Measurements from ENCODE around the gene DDX59. TPM values are rescaled to one million over a fixed set of nuclear protein-coding genes. Genes with fewer than 3 reads are reported as not detected.

DDX59 gene
- total RNA-seq, 1 experiment from 2014 or later, result 16.0 TPM

GRCh38 chr1:200652378-200652777 lies 17.3 kb downstream of the DDX59 start:
- Histone ChIP-seq H3K9me2 (ENCODE audit: insufficient read depth) (no peaks in the 10 kb centered on the region), H3K9me3 (ENCODE audit: control insufficient read depth in 1 of 2, insufficient read depth in 1 of 2, low read depth in 1 of 2, low read length in 2 of 2) (no peaks in the 10 kb centered on the region), H3K79me2 (ENCODE audit: insufficient read depth, low read length) (no peaks in the 10 kb centered on the region), H3K9ac (ENCODE audit: low read length) (no peak overlapping the region), H3K36me3 (ENCODE audit: control insufficient read depth in 1 of 2, insufficient read depth in 2 of 2, low read length in 2 of 2) (peaks cover 0 to 5% of the 10 kb centered on the region in 2 experiments; a peak in 2 of 4 replicates), H4K20me1 (ENCODE audit: insufficient read depth) (no peaks in the 10 kb centered on the region), H3K27me3 (ENCODE audit: insufficient read depth, low read length) (no peaks in the 10 kb centered on the region), H3K4me1 (ENCODE audit: control insufficient read depth in 1 of 2, insufficient read depth in 2 of 2, low read length in 2 of 2) (peaks cover 6 to 19% of the 10 kb centered on the region in 2 experiments; a peak in 3 of 4 replicates), H3K27ac (ENCODE audit: low read depth, low read length) (no peak overlapping the region), H3K4me3 (replicated peaks in 1 of 2; ENCODE audit: low read depth in 1 of 2, low read length in 2 of 2) (no peak overlapping the region), H2AFZ (ENCODE audit: low read depth, low read length, poor library complexity, severe bottlenecking) (no peak overlapping the region), H3K4me2 (ENCODE audit: low read length) (no peak overlapping the region)
- ChIA-PET POLR2A (no interaction called here), RAD21 (ENCODE audit: low non-redundant PET in 1 of 2, low total read pairs in 2 of 2, uncharacterized antibody in 2 of 2, unreplicated experiment in 2 of 2) (no interaction called here), CTCF (no interaction called here)
- TF ChIP-seq TCF7L2 (IDR thresholded peaks at IDR 0.05; ENCODE audit: borderline replicate concordance, extremely low read depth, insufficient read depth, insufficient read length) (no peak), YY1 (IDR thresholded peaks at IDR 0.05; ENCODE audit: extremely low read depth, insufficient replicate concordance, low read depth, low read length) (no peak), CTCF (IDR thresholded peaks at IDR 0.05 in 2 of 3, conservative IDR thresholded peaks at IDR 0.05 in 1 of 3; ENCODE audit: borderline replicate concordance in 1 of 3, insufficient read depth in 1 of 3, low read depth in 2 of 3, low read length in 2 of 3) (no peak), ZFX (IDR thresholded peaks at IDR 0.05) (no peak), EZH2phosphoT487 (IDR thresholded peaks at IDR 0.05; ENCODE audit: borderline replicate concordance) (no peak), FOSL1 (IDR thresholded peaks at IDR 0.05; ENCODE audit: low read depth) (no peak), SIN3A (IDR thresholded peaks at IDR 0.05; ENCODE audit: low read depth) (no peak), POLR2A (IDR thresholded peaks at IDR 0.05; ENCODE audit: borderline replicate concordance, extremely low read depth, insufficient read depth, insufficient read length) (no peak), JUND (IDR thresholded peaks at IDR 0.05) (no peak), RAD21 (IDR thresholded peaks at IDR 0.05; ENCODE audit: low read depth) (no peak), ELF1 (IDR thresholded peaks at IDR 0.05; ENCODE audit: borderline replicate concordance, low read depth) (no peak), EGR1 (IDR thresholded peaks at IDR 0.05; ENCODE audit: low read depth) (no peak), ZNF274 (IDR thresholded peaks at IDR 0.05; ENCODE audit: low read depth, low read length) (no peak), CBX3 (IDR thresholded peaks at IDR 0.05; ENCODE audit: low read depth) (no peak)
- TF ChIP-seq, protein P1, sequence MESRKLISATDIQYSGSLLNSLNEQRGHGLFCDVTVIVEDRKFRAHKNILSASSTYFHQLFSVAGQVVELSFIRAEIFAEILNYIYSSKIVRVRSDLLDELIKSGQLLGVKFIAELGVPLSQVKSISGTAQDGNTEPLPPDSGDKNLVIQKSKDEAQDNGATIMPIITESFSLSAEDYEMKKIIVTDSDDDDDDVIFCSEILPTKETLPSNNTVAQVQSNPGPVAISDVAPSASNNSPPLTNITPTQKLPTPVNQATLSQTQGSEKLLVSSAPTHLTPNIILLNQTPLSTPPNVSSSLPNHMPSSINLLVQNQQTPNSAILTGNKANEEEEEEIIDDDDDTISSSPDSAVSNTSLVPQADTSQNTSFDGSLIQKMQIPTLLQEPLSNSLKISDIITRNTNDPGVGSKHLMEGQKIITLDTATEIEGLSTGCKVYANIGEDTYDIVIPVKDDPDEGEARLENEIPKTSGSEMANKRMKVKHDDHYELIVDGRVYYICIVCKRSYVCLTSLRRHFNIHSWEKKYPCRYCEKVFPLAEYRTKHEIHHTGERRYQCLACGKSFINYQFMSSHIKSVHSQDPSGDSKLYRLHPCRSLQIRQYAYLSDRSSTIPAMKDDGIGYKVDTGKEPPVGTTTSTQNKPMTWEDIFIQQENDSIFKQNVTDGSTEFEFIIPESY (IDR thresholded peaks at IDR 0.05; ENCODE audit: extremely low read depth, insufficient replicate concordance, low read length), result no peak
- TF ChIP-seq, protein P2, sequence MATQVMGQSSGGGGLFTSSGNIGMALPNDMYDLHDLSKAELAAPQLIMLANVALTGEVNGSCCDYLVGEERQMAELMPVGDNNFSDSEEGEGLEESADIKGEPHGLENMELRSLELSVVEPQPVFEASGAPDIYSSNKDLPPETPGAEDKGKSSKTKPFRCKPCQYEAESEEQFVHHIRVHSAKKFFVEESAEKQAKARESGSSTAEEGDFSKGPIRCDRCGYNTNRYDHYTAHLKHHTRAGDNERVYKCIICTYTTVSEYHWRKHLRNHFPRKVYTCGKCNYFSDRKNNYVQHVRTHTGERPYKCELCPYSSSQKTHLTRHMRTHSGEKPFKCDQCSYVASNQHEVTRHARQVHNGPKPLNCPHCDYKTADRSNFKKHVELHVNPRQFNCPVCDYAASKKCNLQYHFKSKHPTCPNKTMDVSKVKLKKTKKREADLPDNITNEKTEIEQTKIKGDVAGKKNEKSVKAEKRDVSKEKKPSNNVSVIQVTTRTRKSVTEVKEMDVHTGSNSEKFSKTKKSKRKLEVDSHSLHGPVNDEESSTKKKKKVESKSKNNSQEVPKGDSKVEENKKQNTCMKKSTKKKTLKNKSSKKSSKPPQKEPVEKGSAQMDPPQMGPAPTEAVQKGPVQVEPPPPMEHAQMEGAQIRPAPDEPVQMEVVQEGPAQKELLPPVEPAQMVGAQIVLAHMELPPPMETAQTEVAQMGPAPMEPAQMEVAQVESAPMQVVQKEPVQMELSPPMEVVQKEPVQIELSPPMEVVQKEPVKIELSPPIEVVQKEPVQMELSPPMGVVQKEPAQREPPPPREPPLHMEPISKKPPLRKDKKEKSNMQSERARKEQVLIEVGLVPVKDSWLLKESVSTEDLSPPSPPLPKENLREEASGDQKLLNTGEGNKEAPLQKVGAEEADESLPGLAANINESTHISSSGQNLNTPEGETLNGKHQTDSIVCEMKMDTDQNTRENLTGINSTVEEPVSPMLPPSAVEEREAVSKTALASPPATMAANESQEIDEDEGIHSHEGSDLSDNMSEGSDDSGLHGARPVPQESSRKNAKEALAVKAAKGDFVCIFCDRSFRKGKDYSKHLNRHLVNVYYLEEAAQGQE (IDR thresholded peaks at IDR 0.05; ENCODE audit: low read depth), result no peak
- BruUV-seq (replicated peaks), result no TSS peak
- ATAC-seq, result no peak
- no peak for DNase-seq (ENCODE audit: low read depth, low spot score)
- intact Hi-C loops (cut with micrococcal nuclease), result no loop called here
